K562 (cell line): Measurements from ENCODE around the gene SGSH. TPM values are rescaled to one million over a fixed set of nuclear protein-coding genes. Genes with fewer than 3 reads are reported as not detected.

Experiments
- ADNP ChIP-seq: fragments of 200-800 bp; sonication (Bioruptor generic); IDR thresholded peaks from 2 replicates; pipeline ENCODE4 v1.6.1; 2016; ENCODE audit warnings: missing genetic modification characterization, missing compliant biosample characterization
- BHLHE40 ChIP-seq: IDR thresholded peaks from 2 replicates; pipeline ENCODE4 v1.6.1; 2011; ENCODE audit warnings: low read length, improper control_type of control experiment
- CBX8 ChIP-seq: fragments of 200-600 bp; sonication (generic); IDR thresholded peaks from 2 replicates; pipeline ENCODE4 v1.6.1; 2012; ENCODE audit warnings: borderline replicate concordance, mixed run types, low read depth, mild to moderate bottlenecking, moderate library complexity, mixed read lengths, low read length, control low read depth, inconsistent platforms; ENCODE audit not compliant: poor library complexity, severe bottlenecking; ENCODE audit errors: extremely low read depth
- CHCHD3 ChIP-seq: fragments of 250-450 bp; sonication (Bioruptor Pico); IDR thresholded peaks from 2 replicates; pipeline ENCODE4 v2.1.2; 2022; ENCODE audit warnings: mild to moderate bottlenecking
- DIDO1 ChIP-seq: fragments of 450-650 bp; IDR thresholded peaks from 2 replicates; pipeline ENCODE4 v1.6.1; 2016; ENCODE audit warnings: low read depth, missing biosample characterization, missing genetic modification characterization
- EHMT2 ChIP-seq: fragments of 450-650 bp; IDR thresholded peaks from 2 replicates; pipeline ENCODE4 v1.6.1; 2018; ENCODE audit warnings: antibody characterized with exemption
- EP300 ChIP-seq: IDR thresholded peaks from 2 replicates; pipeline ENCODE4 v1.6.1; 2012; ENCODE audit warnings: low read length, improper control_type of control experiment
- ESRRB ChIP-seq: fragments of 250-450 bp; sonication (Bioruptor Pico); IDR thresholded peaks from 2 replicates; pipeline ENCODE4 v1.5.0; 2020; ENCODE audit warnings: mild to moderate bottlenecking, moderate library complexity, borderline replicate concordance
- GTF2A2 ChIP-seq: IDR thresholded peaks from 2 replicates; pipeline ENCODE4 v1.6.1; 2016; ENCODE audit warnings: mild to moderate bottlenecking, missing genetic modification characterization, missing compliant biosample characterization
- KDM4B ChIP-seq, 2 experiments: fragments of 450-650 bp in 1 of 2; sonication (generic) in 1 of 2; IDR thresholded peaks; 2 replicates each; pipeline ENCODE4 v1.6.1; 2016 to 2017; ENCODE audit warnings: borderline replicate concordance in 2 of 2, antibody characterized with exemption in 1 of 2, low read depth in 1 of 2, mild to moderate bottlenecking in 1 of 2
- LARP7 ChIP-seq: fragments of 450-650 bp; IDR thresholded peaks from 2 replicates; pipeline ENCODE4 v1.6.1; 2016
- NBN ChIP-seq: fragments of 450-650 bp; IDR thresholded peaks from 2 replicates; pipeline ENCODE4 v1.6.1; 2016; ENCODE audit warnings: low read depth, mild to moderate bottlenecking
- NFIX ChIP-seq: fragments of 250-450 bp; sonication (Bioruptor Pico); IDR thresholded peaks from 2 replicates; pipeline ENCODE4 v1.4.0; 2020; ENCODE audit warnings: low read depth, mild to moderate bottlenecking, moderate library complexity
- POLR2G ChIP-seq: fragments of 200-400 bp; formaldehyde crosslinking; IDR thresholded peaks from 2 replicates; pipeline ENCODE4 v1.6.1; 2017; ENCODE audit warnings: low read depth, mild to moderate bottlenecking, antibody characterized with exemption, low read length, moderate library complexity
- PTTG1 ChIP-seq: fragments of 450-650 bp; IDR thresholded peaks from 2 replicates; pipeline ENCODE4 v1.6.1; 2016; ENCODE audit warnings: low read depth, mild to moderate bottlenecking, missing genetic modification characterization, missing compliant biosample characterization
- SIN3A ChIP-seq, 2 experiments: fragments of 150-350 bp in 1 of 2; IDR thresholded peaks; 2 replicates each; pipeline ENCODE4 v1.6.1; 2011 to 2016; ENCODE audit warnings: borderline replicate concordance in 2 of 2, low read depth in 2 of 2, low read length in 2 of 2, mild to moderate bottlenecking in 2 of 2, moderate library complexity in 2 of 2; ENCODE audit not compliant: control insufficient read depth in 1 of 2
- SMAD4 ChIP-seq: fragments of 250-450 bp; sonication (Bioruptor Pico); conservative IDR thresholded peaks from 2 replicates; pipeline ENCODE4 v1.8.0; 2021; ENCODE audit warnings: inconsistent platforms, mild to moderate bottlenecking, moderate library complexity
- SREBF1 ChIP-seq: fragments of 150-350 bp; IDR thresholded peaks from 2 replicates; pipeline ENCODE4 v1.6.1; 2014; ENCODE audit warnings: antibody characterized with exemption, low read depth, low read length, borderline replicate concordance
- SRF ChIP-seq, 2 experiments: fragments of 250-450, 450-650 bp in 1 of 2; sonication (Bioruptor Pico) in 1 of 2; sonication (generic) in 1 of 2; formaldehyde crosslinking; IDR thresholded peaks; 2 replicates each; pipeline versions ENCODE4 v1.5.0 to v1.5.1; 2020 to 2022; ENCODE audit warnings: mild to moderate bottlenecking in 1 of 2, missing genetic modification reagents in 1 of 2
- STAT5A ChIP-seq: IDR thresholded peaks from 2 replicates; pipeline ENCODE4 v1.6.1; 2012; ENCODE audit warnings: low read length, inconsistent platforms, borderline replicate concordance
- TAF9B ChIP-seq: fragments of 450-650 bp; IDR thresholded peaks from 2 replicates; pipeline ENCODE4 v1.6.1; 2018; ENCODE audit warnings: mild to moderate bottlenecking; ENCODE audit not compliant: partially characterized antibody
- TCF7 ChIP-seq: sonication (generic); IDR thresholded peaks from 2 replicates; pipeline ENCODE4 v1.6.1; 2016; ENCODE audit warnings: antibody characterized with exemption, borderline replicate concordance
- TRIM24 ChIP-seq, 2 experiments: fragments of 450-650 bp; IDR thresholded peaks; 2 replicates each; pipeline ENCODE4 v1.6.1; 2016
- TRIM28 ChIP-seq: fragments of 450-650 bp; IDR thresholded peaks from 2 replicates; pipeline ENCODE4 v1.6.1; 2017
- ZKSCAN8 ChIP-seq: fragments of 200-800 bp; sonication (Bioruptor generic); IDR thresholded peaks from 2 replicates; pipeline ENCODE4 v1.6.1; 2016; ENCODE audit warnings: missing genetic modification characterization, missing compliant biosample characterization
- ZNF175 ChIP-seq: fragments of 200-800 bp; sonication (Bioruptor generic); IDR thresholded peaks from 2 replicates; pipeline ENCODE4 v1.6.1; 2016; ENCODE audit warnings: low read depth, mild to moderate bottlenecking, missing genetic modification characterization, missing compliant biosample characterization
- ZNF311 ChIP-seq: fragments of 250-450 bp; sonication (Bioruptor Pico); IDR thresholded peaks from 2 replicates; pipeline ENCODE4 v1.4.0; 2020; ENCODE audit warnings: mild to moderate bottlenecking, moderate library complexity
- ZNF551 ChIP-seq: fragments of 250-450 bp; sonication (Bioruptor Pico); IDR thresholded peaks from 2 replicates; pipeline ENCODE4 v1.5.0; 2021; ENCODE audit warnings: mild to moderate bottlenecking, moderate library complexity
- ZNF561 ChIP-seq: fragments of 450-650 bp; formaldehyde crosslinking; conservative IDR thresholded peaks from 2 replicates; pipeline ENCODE4 v1.4.0; 2020; ENCODE audit warnings: mild to moderate bottlenecking, moderate library complexity
- ZNF695 ChIP-seq: fragments of 450-650 bp; formaldehyde crosslinking; IDR thresholded peaks from 2 replicates; pipeline ENCODE4 v1.4.0; 2020; ENCODE audit warnings: mild to moderate bottlenecking, moderate library complexity
- ZNF707 ChIP-seq: fragments of 250-450 bp; sonication (Bioruptor Pico); conservative IDR thresholded peaks from 2 replicates; pipeline ENCODE4 v1.8.0; 2022; ENCODE audit warnings: inconsistent platforms, mild to moderate bottlenecking, moderate library complexity
- polyA plus RNA-seq, 8 experiments: library from polyadenylated mRNA; depleted of rRNA in 4 of 8; stranded (reverse) in 5 of 8; unstranded in 3 of 8; fragments of >200 nt; fragmentation: Nextera tagmentation in 2 of 8; fragmentation: Illumina TruSeq in 1 of 8; extraction: Ambion mirVana in 2 of 8; extraction: Trizol in 1 of 8; gene quantifications; 2 replicates each; pipeline versions ENCODE4 v1.2.1 to v1.2.3, GENCODE V29; 2011 to 2014; ENCODE audit warnings: inconsistent platforms in 1 of 8, missing spikeins in 1 of 8
- total RNA-seq, 7 experiments: library from RNA; depleted of rRNA in 6 of 7; stranded (reverse); fragments of >200 nt in 6 of 7; fragmentation: Illumina TruSeq in 2 of 7; extraction: Trizol in 2 of 7; gene quantifications; 2 replicates each; pipeline versions ENCODE4 v1.2.1 to v1.2.3, GENCODE V29; 2011 to 2021; ENCODE audit warnings: low replicate concordance in 1 of 7

The SGSH gene
- total and polyA plus RNA-seq, 9 of the 15 experiments (the other 6 are each of a cell fraction or from before 2014, with no cell fraction given): 0.25 to 15.7 (median 4.9) TPM

DNA sequence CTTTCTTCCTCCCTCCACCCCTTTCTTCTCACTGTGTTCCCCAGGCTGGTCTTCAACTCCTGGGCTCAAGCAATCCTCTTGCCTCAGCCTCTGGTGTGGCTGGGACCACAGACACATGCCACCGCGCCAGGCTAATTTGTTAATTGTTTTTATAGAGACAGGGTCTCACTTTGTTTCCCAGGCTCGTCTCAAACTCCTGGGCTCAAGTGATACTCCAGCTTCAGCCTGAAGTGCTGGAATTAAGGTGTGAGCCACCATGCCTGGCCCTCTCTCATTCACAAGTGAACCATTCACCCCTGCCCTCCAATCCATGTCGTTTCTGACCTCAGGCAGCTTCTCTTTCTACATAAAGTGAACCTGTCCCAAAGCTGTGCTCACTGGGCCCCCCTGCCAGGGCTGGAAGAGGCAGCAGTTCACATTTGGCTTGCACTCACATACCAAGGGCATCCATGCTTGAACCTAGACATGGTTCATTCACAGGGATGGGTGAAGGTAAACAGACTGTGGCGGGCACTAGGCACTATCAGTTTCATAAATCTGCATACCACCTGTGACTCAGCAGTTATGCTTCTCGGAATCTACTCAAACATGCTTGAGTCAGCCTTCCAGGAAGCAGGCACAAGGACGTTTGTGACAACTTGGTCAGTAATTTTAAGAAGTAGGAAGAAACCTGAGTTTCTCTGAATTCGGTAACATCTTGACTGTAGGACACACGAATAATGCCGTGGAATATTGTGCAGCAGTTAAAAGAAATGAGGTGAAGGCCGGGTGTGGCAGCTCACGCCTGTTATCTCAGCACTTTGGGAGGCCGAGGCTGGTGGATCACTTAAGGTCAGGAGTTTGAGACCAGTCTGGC is 34.5 kb upstream of the SGSH start (continued):
- TF ChIP-seq ZNF695 (CRISPR knock-in tag) (no peak), TRIM28 (no peak; the same call in 1 of the 2 replicates), CBX8 (no peak), CHCHD3 (CRISPR knock-in tag) (no peak), BHLHE40 (peak; percentile 5; the same call in 1 of the 2 replicates), SIN3A (IDR thresholded peaks at IDR 0.05; ENCODE audit: borderline replicate concordance in 2 of 2, control insufficient read depth in 1 of 2, low read depth in 2 of 2, low read length in 2 of 2) (no peak), EP300 (peak; percentile 93), ZNF551 (no peak), ZNF561 (CRISPR knock-in tag) (no peak), ZNF175 (peak; percentile 92; the same call in 1 of the 2 replicates), ZNF707 (CRISPR knock-in tag) (0 out of 2 replicates have a peak, but pooled peaks have one; percentile 59), SREBF1 (no peak), EHMT2 (no peak), DIDO1 (tag) (peak; percentile 46), NFIX (CRISPR knock-in tag) (no peak), GTF2A2 (tag) (no peak), TAF9B (peak; percentile 91), ZKSCAN8 (CRISPR knock-in tag) (peak; percentile 81), TRIM24 (IDR thresholded peaks at IDR 0.05) (peak in 1 of 2 experiments; percentile 65; a peak in 2 of 4 replicates), ESRRB (no peak), TCF7 (no peak), SRF (CRISPR knock-in tag; IDR thresholded peaks at IDR 0.05) (peak in 1 of 2 experiments; percentile 34; a peak in 1 of 4 replicates), POLR2G (no peak), ADNP (tag) (0 out of 2 replicates have a peak, but pooled peaks have one; percentile 51), SMAD4 (CRISPR knock-in tag) (peak; percentile 97), STAT5A (peak; percentile 90), PTTG1 (tag) (peak; percentile 82; the same call in 1 of the 2 replicates), LARP7 (no peak; the same call in 1 of the 2 replicates), ZNF311 (CRISPR knock-in tag) (peak; percentile 75; the same call in 1 of the 2 replicates), KDM4B (IDR thresholded peaks at IDR 0.05; ENCODE audit: borderline replicate concordance in 2 of 2, low read depth in 1 of 2) (no peak), NBN (peak; percentile 78; the same call in 1 of the 2 replicates)
